K562 (cell line): Measurements from ENCODE around the gene CKLF. TPM values are rescaled to one million over a fixed set of nuclear protein-coding genes. Genes with fewer than 3 reads are reported as not detected.

Experiments
- GATA2 ChIP-seq: sonication (generic); formaldehyde crosslinking; IDR thresholded peaks from 2 replicates; pipeline ENCODE4 v1.4.0; 2020; ENCODE audit warnings: mild to moderate bottlenecking, missing genetic modification reagents
- JUNB ChIP-seq: fragments of 450-650 bp; formaldehyde crosslinking; conservative IDR thresholded peaks from 2 replicates; pipeline ENCODE4 v1.4.0; 2020; ENCODE audit warnings: mild to moderate bottlenecking
- KDM4B ChIP-seq, 2 experiments: fragments of 450-650 bp in 1 of 2; sonication (generic) in 1 of 2; IDR thresholded peaks; 2 replicates each; pipeline ENCODE4 v1.6.1; 2016 to 2017; ENCODE audit warnings: borderline replicate concordance in 2 of 2, antibody characterized with exemption in 1 of 2, low read depth in 1 of 2, mild to moderate bottlenecking in 1 of 2
- RBBP5 ChIP-seq: fragments of 200-600 bp; sonication (generic); IDR thresholded peaks from 2 replicates; pipeline ENCODE4 v1.6.1; 2012; ENCODE audit warnings: borderline replicate concordance, mild to moderate bottlenecking, low read length, control low read depth, inconsistent platforms; ENCODE audit not compliant: insufficient read depth, poor library complexity, severe bottlenecking
- SP1 ChIP-seq: sonication (generic); formaldehyde crosslinking; IDR thresholded peaks from 2 replicates; pipeline ENCODE4 v1.8.1; 2022; ENCODE audit warnings: mild to moderate bottlenecking, missing genetic modification reagents
- polyA plus RNA-seq, 8 experiments: library from polyadenylated mRNA; depleted of rRNA in 4 of 8; stranded (reverse) in 5 of 8; unstranded in 3 of 8; fragments of >200 nt; fragmentation: Nextera tagmentation in 2 of 8; fragmentation: Illumina TruSeq in 1 of 8; extraction: Ambion mirVana in 2 of 8; extraction: Trizol in 1 of 8; gene quantifications; 2 replicates each; pipeline versions ENCODE4 v1.2.1 to v1.2.3, GENCODE V29; 2011 to 2014; ENCODE audit warnings: inconsistent platforms in 1 of 8, missing spikeins in 1 of 8
- total RNA-seq, 7 experiments: library from RNA; depleted of rRNA in 6 of 7; stranded (reverse); fragments of >200 nt in 6 of 7; fragmentation: Illumina TruSeq in 2 of 7; extraction: Trizol in 2 of 7; gene quantifications; 2 replicates each; pipeline versions ENCODE4 v1.2.1 to v1.2.3, GENCODE V29; 2011 to 2021; ENCODE audit warnings: low replicate concordance in 1 of 7
- TF ChIP-seq, protein P1 (sequence below): sonication (generic); formaldehyde crosslinking; IDR thresholded peaks from 2 replicates; pipeline ENCODE4 v1.5.0; 2020; ENCODE audit warnings: missing genetic modification reagents
- TF ChIP-seq, protein P2 (sequence below): fragments of 450-650 bp; IDR thresholded peaks from 2 replicates; pipeline ENCODE4 v1.6.1; 2018; ENCODE audit not compliant: partially characterized antibody
- TF ChIP-seq, protein P3 (sequence below): fragments of 450-650 bp; IDR thresholded peaks from 2 replicates; pipeline ENCODE4 v1.6.1; 2016; ENCODE audit warnings: antibody characterized with exemption
- TF ChIP-seq, protein P4 (sequence below): fragments of 450-650 bp; formaldehyde crosslinking; IDR thresholded peaks from 2 replicates; pipeline ENCODE4 v1.4.0; 2022; ENCODE audit warnings: missing genetic modification characterization
- TF ChIP-seq, protein P5 (sequence below): fragments of 250-450 bp; sonication (Bioruptor Pico); IDR thresholded peaks from 2 replicates; pipeline ENCODE4 v1.9.0; 2021; ENCODE audit warnings: mild to moderate bottlenecking, inconsistent platforms

CKLF gene
- total and polyA plus RNA-seq, 9 of the 15 experiments (the other 6 are each of a cell fraction or from before 2014, with no cell fraction given), result 84.8 to 322 (median 118) TPM

DNA sequence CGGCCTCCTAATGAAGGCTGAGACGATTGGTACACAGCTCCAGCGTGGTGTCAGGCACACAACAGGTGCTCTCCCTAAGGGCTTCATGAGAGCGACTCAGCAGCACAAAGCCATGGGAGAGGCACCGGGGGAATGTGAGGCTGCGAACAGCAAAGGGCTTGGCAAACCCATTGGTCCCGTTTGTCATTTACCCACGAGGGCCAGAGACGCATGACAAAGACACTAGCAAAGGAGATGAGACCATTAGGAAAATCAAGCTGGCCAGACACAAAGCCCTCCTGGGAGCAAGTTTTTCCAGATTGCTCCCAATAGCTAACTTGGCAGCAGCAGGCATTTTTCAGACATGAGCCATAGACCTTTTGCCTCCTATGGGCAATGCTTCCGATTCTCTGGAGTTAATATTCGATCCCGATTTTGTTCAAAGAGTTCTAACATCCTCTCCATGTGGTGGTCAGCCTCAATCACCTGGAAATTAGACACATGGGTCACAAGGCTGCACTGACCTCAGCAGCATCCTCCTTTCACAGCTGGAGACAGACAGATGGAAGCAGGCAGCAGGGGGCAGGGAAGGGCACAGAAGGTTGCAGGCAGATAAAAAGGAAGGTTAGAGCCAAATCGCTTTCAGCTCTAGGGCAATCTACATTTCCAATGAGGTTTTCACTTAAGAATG, 40.6 kb upstream of the CKLF start (continued):
- TF ChIP-seq, protein P1, sequence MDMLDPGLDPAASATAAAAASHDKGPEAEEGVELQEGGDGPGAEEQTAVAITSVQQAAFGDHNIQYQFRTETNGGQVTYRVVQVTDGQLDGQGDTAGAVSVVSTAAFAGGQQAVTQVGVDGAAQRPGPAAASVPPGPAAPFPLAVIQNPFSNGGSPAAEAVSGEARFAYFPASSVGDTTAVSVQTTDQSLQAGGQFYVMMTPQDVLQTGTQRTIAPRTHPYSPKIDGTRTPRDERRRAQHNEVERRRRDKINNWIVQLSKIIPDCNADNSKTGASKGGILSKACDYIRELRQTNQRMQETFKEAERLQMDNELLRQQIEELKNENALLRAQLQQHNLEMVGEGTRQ (CRISPR knock-in tag), result no peak
- TF ChIP-seq, protein P2, sequence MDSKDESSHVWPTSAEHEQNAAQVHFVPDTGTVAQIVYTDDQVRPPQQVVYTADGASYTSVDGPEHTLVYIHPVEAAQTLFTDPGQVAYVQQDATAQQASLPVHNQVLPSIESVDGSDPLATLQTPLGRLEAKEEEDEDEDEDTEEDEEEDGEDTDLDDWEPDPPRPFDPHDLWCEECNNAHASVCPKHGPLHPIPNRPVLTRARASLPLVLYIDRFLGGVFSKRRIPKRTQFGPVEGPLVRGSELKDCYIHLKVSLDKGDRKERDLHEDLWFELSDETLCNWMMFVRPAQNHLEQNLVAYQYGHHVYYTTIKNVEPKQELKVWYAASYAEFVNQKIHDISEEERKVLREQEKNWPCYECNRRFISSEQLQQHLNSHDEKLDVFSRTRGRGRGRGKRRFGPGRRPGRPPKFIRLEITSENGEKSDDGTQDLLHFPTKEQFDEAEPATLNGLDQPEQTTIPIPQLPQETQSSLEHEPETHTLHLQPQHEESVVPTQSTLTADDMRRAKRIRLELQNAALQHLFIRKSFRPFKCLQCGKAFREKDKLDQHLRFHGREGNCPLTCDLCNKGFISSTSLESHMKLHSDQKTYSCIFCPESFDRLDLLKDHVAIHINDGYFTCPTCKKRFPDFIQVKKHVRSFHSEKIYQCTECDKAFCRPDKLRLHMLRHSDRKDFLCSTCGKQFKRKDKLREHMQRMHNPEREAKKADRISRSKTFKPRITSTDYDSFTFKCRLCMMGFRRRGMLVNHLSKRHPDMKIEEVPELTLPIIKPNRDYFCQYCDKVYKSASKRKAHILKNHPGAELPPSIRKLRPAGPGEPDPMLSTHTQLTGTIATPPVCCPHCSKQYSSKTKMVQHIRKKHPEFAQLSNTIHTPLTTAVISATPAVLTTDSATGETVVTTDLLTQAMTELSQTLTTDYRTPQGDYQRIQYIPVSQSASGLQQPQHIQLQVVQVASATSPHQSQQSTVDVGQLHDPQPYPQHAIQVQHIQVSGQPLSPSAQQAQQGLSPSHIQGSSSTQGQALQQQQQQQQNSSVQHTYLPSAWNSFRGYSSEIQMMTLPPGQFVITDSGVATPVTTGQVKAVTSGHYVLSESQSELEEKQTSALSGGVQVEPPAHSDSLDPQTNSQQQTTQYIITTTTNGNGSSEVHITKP, result no peak
- TF ChIP-seq, protein P3, sequence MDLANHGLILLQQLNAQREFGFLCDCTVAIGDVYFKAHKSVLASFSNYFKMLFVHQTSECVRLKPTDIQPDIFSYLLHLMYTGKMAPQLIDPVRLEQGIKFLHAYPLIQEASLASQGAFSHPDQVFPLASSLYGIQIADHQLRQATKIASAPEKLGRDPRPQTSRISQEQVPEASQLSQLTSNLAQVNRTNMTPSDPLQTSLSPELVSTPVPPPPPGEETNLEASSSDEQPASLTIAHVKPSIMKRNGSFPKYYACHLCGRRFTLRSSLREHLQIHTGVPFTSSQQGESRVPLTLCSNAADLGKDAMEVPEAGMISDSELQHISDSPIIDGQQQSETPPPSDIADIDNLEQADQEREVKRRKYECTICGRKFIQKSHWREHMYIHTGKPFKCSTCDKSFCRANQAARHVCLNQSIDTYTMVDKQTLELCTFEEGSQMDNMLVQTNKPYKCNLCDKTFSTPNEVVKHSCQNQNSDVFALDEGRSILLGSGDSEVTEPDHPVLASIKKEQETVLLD, result no peak
- TF ChIP-seq SP1 (CRISPR knock-in tag), result no peak
- TF ChIP-seq, protein P4, sequence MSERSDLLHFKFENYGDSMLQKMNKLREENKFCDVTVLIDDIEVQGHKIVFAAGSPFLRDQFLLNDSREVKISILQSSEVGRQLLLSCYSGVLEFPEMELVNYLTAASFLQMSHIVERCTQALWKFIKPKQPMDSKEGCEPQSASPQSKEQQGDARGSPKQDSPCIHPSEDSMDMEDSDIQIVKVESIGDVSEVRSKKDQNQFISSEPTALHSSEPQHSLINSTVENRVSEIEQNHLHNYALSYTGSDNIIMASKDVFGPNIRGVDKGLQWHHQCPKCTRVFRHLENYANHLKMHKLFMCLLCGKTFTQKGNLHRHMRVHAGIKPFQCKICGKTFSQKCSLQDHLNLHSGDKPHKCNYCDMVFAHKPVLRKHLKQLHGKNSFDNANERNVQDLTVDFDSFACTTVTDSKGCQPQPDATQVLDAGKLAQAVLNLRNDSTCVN (CRISPR knock-in tag), result no peak
- TF ChIP-seq, protein P5, sequence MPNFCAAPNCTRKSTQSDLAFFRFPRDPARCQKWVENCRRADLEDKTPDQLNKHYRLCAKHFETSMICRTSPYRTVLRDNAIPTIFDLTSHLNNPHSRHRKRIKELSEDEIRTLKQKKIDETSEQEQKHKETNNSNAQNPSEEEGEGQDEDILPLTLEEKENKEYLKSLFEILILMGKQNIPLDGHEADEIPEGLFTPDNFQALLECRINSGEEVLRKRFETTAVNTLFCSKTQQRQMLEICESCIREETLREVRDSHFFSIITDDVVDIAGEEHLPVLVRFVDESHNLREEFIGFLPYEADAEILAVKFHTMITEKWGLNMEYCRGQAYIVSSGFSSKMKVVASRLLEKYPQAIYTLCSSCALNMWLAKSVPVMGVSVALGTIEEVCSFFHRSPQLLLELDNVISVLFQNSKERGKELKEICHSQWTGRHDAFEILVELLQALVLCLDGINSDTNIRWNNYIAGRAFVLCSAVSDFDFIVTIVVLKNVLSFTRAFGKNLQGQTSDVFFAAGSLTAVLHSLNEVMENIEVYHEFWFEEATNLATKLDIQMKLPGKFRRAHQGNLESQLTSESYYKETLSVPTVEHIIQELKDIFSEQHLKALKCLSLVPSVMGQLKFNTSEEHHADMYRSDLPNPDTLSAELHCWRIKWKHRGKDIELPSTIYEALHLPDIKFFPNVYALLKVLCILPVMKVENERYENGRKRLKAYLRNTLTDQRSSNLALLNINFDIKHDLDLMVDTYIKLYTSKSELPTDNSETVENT (CRISPR knock-in tag), result no peak
- no peak for TF ChIP-seq KDM4B (IDR thresholded peaks at IDR 0.05; ENCODE audit: borderline replicate concordance in 2 of 2, low read depth in 1 of 2)
- TF ChIP-seq JUNB (CRISPR knock-in tag), result no peak
- peak; percentile 38; the same call in 1 of the 2 replicates for TF ChIP-seq GATA2 (CRISPR knock-in tag)
- TF ChIP-seq RBBP5, result no peak
